Lower leg skin (tissue), 3 donors: Measurements from ENCODE around the gene RRP9.

ENCODE experiments used
- POLR2A ChIP-seq, 2 donors: fragments of 450-650 bp; IDR thresholded peaks; one replicate each; pipeline ENCODE4 v1.6.1; 2016 to 2017; ENCODE audit warnings: antibody characterized with exemption in 2 of 2, mild to moderate bottlenecking in 1 of 2, moderate library complexity in 1 of 2
- TF ChIP-seq, protein P1 (sequence below), 3 donors: fragments of 450-650 bp; IDR thresholded peaks; one replicate each; pipeline ENCODE4 v1.5.1; 2016; ENCODE audit warnings: antibody characterized with exemption in 3 of 3, mild to moderate bottlenecking in 3 of 3, moderate library complexity in 2 of 3

DNA sequence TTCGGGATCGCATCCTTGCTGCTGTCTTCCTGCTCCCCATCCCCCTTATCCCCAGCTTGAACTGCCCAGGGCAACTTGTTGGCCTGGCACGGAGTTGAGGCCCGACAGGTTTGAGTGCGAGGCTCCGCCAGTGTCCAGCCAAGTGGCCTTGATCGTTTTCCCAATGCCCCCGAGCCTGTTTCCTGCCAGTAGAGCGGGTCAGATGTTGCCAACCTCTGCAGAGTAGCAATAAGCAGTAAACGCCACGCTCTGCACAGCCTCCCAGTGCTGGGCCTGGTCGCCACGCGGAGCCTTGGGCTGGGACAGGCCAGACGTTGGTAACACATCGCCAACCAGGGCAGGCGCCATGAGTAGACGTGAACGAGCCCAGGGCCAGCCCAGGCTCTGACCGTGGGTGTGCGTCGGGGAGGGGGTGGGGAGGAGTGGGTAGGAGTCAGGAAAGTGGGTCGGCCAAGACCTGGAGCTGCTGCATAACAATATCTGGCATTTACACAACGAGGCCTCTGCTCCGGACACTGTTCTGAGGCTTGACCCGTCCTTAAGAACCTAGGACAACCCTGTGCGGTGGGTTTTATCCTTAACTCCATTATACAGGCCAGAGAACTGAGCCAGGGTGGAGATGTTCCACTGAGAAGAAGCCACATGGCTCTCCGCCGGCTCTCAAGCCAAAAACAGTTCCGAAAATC lies 32.7 kb upstream of the RRP9 start:
- TF ChIP-seq, protein P1, sequence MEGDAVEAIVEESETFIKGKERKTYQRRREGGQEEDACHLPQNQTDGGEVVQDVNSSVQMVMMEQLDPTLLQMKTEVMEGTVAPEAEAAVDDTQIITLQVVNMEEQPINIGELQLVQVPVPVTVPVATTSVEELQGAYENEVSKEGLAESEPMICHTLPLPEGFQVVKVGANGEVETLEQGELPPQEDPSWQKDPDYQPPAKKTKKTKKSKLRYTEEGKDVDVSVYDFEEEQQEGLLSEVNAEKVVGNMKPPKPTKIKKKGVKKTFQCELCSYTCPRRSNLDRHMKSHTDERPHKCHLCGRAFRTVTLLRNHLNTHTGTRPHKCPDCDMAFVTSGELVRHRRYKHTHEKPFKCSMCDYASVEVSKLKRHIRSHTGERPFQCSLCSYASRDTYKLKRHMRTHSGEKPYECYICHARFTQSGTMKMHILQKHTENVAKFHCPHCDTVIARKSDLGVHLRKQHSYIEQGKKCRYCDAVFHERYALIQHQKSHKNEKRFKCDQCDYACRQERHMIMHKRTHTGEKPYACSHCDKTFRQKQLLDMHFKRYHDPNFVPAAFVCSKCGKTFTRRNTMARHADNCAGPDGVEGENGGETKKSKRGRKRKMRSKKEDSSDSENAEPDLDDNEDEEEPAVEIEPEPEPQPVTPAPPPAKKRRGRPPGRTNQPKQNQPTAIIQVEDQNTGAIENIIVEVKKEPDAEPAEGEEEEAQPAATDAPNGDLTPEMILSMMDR (IDR thresholded peaks at IDR 0.05): no peak
- no peak for TF ChIP-seq POLR2A (IDR thresholded peaks at IDR 0.05)
